Sciatic nerve (tissue), 2 donors: ENCODE results near the gene SCP2D1. TPM values are rescaled to one million over a fixed set of nuclear protein-coding genes. Genes with fewer than 3 reads are reported as not detected.
"Not testable (repeated sequence)": the region's sequence is repeated elsewhere in the genome, so short reads cannot be mapped to it uniquely, and the experiment has no call there.

ENCODE experiments used
- ATAC-seq: fragments of 200-7000 bp; cut with Tn5 transposase; one replicate; pipeline ENCODE4 v1.9.1; 2020; ENCODE audit warnings: mild to moderate bottlenecking, moderate library complexity
- DNase-seq: peaks from one replicate; pipeline ENCODE4 v3.0.0-alpha.2; 2020; ENCODE audit warnings: low spot score
- intact Hi-C: fragments of 100-400 bp; cut with DNase I; formaldehyde crosslinking; loops from one replicate; pipeline ENCODE4 v1.14.2; 2022
- total RNA-seq: library from RNA; stranded (reverse); fragmentation: NEBNext Ultra II Directional; extraction: Animal tissue kit (Norgen Biotek cat#: 25700); gene quantifications from one replicate; pipeline ENCODE4 v1.2.1, GENCODE V29; 2021
- donor health status: DM: no; HTN: no; CAD: no.
- donor health status: DM: no; HTN: no; CAD: no.

SCP2D1 gene
- total RNA-seq: not detected

DNA sequence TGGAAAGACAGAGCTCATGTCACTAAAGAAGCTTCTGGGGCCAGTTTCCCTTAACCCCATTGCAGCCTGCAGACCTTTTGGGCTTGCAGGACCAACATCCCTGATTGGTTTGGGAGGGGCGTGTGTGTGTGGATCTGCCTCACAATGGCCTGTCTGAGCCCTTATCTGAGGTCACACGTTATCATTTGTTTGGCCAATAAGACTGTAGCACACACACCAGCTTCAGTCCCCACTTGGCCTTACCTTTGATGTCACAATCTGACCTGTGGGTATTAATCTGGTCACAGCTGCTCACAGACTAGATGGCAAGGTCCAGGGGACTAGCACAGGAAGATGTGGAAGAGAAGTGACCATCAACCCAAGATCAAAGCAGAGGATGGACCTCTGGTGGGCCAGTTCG, at the start of gene SCP2D1:
Gene SCP2D1 (plus strand): TSS at position 301 of the 400 bp plus-strand sequence. CDS start 33 bp downstream, at position 334.
- ATAC-seq (no peak), DNase-seq (no peak)
- intact Hi-C loops: no loop called here

DNA sequence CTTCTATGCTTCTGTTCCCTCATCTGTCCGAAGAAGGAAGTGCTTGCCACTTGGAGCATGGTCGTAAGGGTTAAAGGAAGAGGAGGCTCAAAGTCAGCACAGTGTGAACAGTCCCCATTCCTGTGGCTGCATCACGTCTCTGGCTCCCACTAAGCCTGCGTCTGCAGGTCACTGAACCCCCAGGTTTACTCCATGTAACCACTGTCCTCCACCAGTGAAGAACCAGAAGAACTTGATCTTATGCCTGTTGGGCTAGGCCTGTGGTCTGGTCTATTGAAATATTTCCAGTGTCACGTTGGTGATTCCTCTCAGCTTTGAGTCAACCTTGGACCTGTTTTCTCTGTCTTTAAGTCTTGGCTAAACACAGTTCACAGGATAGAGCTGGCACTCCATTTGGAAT, 45.9 kb upstream of the SCP2D1 start:
- ATAC-seq: no peak
- intact Hi-C loops: no loop called here
- no peak for DNase-seq

DNA sequence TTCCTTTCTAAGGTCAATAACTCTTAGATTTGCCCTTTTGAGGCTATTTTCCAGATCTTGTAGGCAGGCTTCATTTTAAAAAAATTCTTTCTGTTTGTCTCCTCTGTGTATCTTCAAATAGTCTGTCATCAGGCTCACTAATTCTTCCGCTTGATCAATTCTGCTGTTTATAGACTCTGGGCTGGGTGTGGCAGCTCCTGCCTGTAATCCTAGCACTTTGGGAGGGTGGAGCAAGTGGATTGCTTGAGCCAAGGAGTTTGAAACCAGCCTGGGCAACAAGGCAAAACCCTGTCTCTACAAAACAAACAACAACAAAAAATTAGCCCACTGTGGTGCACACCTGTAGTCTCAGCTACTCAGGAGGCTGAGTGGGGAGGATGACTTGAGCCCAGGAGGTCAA, 40.0 kb upstream of the SCP2D1 start:
- DNase-seq: no peak
- intact Hi-C loops: loop anchor here (5.0 kb wide), 1 partner anchor 61 kb away; no protein-coding TSS in a partner anchor
- no peak for ATAC-seq

DNA sequence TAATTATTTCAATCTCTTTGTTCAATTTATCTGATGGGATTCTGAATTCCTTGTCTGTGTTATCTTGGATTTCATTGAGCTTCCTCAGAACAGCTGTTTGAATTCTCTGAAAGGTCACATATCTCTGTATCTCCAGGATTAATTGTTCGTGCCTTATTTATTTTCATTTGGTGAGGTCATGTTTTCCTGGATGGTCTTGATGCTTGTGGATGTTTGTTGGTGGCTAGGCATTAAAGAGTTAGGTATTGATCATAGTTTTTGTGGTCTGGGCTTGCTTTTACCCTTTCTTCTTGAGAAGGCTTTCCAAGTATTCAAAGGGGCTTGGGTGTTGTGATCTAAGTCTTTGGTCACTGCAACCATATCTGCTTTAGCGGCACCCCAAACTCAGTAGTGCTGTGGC, 39.4 kb upstream of the SCP2D1 start:
- DNase-seq: no peak
- no peak for ATAC-seq
- intact Hi-C loops: loop anchor here (5.0 kb wide), 1 partner anchor 62 kb away; no protein-coding TSS in a partner anchor

DNA sequence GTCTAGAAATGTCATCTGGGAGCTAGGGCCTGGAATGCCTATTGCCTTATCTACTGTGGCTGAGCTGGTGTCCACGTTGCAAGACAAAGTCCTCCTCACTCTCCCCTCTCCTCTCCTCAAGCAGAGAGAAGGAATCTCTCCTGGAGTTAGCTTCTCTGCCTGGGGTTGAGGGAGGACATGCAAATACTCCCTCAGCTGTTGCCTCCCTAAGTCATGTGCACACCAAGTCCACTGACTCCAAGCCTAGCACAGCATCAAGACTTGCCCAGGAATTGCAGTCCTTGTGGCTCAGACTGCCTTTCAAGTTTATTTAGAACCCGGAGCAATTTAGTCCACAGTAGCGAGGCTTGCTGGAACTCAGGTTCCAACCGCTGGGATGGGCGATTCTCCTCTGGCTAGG, 38.0 kb upstream of the SCP2D1 start:
- no peak for DNase-seq
- intact Hi-C loops: no loop called here
- no peak for ATAC-seq

DNA sequence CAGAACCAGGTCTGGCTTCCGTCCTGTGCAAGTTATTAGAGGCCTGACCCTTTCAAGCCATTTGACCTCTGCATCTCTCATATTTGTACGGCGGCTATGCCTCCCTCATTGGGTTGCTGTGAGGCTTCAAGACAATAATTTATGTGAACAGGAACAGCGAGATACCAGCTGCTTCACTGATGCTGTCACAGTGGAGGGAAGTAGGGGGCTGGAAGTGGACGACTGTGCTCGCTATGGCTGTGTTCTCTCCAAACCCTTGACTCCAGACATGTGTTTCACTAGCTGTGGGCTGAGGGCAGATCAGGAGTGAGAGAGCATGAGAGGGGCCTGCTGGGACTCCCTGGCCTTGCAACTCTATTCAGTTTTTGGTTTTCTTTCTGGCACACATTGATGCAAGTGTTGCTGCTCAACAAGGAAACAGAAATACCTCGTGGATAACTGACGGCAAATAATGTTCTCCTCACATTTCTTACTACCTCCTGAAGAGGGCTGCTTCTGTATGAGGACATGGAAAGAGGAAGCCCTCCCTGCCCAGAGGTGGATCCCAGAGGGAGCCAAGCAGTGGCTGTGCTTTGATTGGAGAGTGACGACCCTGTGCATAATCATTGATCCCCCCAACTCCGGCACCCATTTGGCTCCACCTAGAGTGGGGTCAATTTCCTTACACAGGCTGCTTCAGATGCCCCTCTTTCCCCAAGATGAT, 34.7 kb upstream of the SCP2D1 start:
- ATAC-seq: no peak
- no peak for DNase-seq
- intact Hi-C loops: no loop called here

DNA sequence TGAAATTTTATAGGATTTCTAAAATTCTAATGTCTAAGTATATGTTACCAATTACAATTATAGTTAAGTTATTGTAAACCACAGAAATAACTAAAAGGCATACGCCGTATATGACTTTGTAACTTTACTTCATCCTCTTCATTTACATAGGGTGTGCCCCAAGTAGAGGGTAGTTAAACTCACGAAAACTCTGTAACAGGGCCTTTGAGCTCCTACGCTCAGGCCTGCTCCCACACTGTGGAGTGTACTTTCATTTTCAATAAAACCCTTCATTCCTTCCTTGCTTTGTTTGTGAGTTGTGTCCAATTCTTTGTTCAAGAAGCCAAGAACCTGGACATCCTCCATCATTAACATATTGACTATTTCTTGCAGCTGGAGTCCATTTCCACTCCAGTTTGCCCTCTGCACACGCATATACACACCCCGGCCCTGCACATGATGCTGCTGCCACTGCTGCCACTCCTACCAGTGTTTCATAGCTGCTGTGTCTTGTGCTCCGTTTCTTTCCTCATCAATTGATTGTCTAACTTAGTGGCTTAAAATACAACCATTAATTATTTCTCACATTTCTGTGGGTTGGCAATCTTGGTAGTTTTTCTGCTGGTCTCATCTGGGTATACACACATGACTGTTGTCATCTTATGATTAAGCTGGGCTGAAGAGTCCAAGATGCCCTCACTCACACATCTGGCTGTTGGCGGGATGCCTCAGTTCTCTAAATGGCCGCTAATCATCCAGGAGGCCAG, 33.0 kb upstream of the SCP2D1 start:
- no peak for ATAC-seq
- intact Hi-C loops: no loop called here
- DNase-seq: no peak

DNA sequence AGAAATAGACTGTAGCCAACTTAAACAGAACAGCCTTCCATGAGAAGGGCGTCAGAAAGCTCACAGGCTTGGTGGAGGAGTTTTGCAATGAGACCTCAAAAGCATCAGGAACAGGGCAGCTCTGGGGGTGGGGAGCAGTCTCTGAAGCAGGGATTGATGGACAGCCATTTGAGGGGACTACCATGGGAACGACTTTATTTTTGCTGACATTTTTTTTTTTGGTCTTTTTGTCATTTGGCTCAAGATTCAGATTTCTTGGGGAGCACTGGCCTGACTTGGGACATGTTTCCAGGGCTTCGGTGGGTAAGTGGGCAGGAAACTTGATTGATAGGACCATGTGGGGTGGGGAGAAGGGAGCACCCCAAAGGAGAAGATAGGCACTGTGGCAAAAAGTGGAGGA, 32.1 kb upstream of the SCP2D1 start:
- intact Hi-C loops: no loop called here
- no peak for ATAC-seq

DNA sequence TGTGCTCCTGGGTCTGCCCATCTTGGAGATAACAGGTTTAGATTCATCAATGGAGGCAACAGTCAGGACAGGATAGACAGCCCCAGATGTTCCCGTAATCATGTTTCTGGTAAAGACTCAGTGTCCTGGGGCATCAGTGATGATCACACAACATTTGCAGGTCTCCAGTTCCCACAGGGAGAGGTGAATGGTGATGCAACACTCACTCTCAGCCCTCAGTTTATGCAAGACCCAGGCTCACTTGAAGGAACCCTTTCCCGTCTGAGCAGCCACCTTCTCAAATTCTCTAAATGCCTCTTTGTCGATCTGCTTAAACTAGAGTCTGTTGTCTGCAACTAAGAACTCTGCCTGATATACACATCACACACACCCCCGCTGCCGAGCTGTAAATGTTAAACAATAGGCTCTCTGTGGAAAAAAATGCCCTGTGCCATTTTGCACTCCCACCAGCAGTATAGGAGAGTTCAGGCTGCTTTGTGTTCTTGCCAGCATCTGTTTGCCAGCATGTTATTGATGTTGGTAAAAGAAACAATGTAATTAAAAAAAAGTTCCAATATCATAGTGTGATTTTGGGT, 30.1 kb upstream of the SCP2D1 start:
- intact Hi-C loops: no loop called here
- ATAC-seq (peak; percentile 80), DNase-seq (no peak)

More for the DNA sequence above, 32.1 kb upstream of the SCP2D1 start:
- no peak for DNase-seq

DNA sequence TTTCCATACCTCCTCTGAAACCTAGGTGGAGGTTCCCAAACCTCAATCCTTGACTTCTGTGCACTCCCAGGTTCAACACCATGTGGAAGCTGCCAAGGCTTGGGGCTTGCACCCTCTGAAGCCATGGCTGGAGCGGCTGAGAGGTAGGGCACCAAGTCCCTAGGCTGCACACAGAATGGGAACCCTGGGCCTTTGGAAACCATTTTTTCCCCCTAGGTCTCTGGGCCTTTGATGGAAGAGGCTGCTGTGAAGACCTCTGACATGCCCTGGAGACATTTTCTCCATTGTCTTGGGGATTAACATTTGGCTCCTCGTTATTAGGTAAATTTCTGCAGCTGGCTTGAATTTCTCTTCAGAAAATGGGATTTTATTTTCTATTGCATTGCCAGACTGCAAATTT, 26.5 kb upstream of the SCP2D1 start:
- intact Hi-C loops, DNase-seq, ATAC-seq: not testable (repeated sequence)

DNA sequence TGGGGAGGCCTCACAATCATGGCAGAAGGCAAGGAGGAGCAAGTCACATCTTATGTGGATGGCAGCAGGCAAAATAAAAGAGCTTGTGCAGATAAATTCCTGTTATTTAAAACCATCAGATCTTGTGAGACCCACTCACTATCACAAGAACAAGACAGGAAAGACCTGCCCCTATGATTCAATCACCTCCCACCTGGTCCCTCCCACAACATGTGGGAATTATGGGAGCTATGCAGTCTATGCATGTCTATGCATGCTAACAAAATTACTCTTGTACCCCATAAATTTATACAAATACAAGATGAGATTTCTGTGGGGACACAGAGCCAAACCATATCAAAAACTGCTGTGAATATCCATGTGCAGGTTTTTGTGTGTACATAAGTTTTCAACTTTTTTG, 25.6 kb upstream of the SCP2D1 start:
- intact Hi-C loops: no loop called here
- no peak for DNase-seq
- no peak for ATAC-seq

DNA sequence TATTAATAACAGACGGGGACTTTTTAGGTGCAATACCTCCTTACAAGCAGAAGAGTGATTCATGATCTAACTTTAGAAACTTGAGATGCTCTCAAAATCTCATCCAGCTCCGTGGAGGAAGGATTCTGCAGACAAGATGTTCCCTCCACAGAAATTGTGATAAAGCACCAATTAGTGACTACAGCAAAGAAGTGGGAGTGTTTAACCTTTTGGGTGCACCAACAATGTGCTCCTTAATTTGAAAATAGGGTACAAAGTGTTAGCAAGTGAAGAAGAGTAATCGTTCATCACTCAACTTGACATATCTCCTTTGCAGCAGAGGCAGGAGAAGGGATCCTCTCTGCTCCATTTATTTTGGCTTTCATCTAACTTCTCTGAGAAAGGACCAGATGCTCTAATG, 22.8 kb upstream of the SCP2D1 start:
- no peak for ATAC-seq
- no peak for DNase-seq
- intact Hi-C loops: no loop called here

DNA sequence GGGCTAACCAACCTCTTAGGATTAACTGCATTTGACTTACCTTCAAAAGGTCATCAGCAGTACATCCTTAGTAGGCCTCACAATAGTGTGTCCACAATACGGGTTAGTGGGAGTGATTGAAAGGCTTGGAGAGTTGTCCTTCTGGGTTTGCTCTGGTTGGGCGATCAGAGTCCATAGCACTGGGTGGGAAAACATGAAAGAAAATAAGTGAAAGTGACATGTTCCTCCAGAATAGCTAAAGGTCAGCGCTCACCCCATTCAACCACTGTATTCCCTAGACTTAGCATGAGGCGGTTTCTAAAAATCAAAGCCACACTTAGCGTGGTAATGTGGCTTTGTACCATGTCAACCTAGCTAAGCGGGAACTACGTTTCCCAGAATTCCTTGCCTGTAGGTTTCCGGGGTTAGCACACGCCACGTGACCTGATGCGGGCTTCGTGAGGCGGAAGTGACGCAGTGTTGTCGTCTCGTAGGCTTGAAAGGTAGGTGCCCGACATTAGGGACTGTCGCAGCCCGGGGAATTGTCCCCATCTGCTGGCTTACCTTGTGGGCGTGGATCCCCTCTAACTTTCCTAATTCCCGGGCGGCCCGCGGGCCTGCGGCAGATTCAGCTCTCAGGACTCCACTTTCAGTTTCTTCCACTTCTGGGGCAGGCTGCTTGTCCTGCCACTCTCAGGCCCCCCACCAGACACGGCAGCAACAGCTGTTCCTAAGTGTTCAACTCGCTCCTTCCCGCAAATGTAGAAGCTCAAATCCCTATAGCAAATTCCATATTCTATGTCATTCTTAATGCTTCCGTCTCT, 19.8 kb upstream of the SCP2D1 start:
- intact Hi-C loops: no loop called here
- peak; percentile 99 for ATAC-seq
- DNase-seq: peak; percentile 92

DNA sequence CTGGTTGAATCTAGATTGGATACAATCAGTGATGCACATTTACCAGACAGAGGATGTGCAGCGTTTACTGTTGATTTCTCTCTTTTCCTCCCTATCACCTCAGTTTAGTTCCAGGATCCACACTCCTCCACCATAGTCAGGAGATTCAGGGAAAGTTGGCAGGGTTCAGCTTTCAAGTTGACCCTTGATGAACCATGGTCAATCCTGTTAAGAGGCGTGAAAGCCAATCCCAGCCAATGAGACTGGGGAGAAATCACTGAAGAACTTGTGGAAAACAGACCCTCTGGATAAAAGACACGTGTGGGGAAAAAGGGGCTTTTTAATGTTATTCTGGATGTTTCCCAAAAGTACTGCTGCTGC, 19.2 kb upstream of the SCP2D1 start:
- no peak for DNase-seq
- ATAC-seq: peak; percentile 50
- intact Hi-C loops: no loop called here

DNA sequence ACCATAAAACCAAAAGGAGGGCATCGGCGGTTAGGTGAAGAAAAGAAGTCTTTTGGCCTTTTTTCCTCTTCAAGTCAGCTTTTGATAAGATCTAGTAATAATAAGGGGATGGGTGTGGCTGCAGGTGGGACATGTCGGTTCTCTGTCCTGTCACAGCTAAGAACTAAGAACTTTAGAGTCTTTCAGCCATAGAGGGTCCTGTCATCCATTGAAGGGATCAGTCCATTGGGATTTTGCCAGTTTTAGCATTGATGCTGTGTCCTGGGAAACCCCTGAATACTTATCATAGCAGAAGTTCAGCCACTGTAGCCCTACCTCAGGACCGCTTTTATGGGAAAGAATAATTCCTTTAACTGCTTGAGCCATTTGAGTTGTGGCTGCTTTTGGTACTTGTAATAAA, 18.2 kb upstream of the SCP2D1 start:
- ATAC-seq: no peak
- DNase-seq: no peak
- intact Hi-C loops: no loop called here

DNA sequence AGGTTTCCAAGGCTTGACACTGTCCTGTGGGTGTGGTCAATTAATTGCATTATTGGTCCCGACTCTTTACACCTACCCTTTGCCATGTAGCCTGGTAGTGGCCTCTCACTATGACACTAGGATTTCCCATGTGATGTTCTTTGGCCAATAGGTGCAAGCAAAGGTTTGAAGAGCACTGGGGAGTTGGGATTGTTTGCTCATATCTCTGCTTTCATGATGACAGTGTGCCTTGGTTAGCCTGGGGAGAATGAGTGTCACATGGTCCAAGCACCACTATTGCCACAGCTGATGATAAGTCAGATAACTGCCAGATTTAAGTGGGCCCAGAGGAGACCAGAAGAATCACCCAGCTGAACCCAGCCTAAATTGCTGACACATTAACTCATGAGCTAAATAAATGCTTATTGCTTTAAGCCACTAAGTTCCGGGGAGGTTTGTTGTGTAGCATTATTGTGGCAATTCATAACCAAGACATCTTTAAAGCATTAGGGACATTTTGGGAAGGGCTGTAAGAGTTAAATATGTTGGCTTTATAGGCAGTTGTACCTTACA, 17.2 kb upstream of the SCP2D1 start:
- intact Hi-C loops: no loop called here

DNA sequence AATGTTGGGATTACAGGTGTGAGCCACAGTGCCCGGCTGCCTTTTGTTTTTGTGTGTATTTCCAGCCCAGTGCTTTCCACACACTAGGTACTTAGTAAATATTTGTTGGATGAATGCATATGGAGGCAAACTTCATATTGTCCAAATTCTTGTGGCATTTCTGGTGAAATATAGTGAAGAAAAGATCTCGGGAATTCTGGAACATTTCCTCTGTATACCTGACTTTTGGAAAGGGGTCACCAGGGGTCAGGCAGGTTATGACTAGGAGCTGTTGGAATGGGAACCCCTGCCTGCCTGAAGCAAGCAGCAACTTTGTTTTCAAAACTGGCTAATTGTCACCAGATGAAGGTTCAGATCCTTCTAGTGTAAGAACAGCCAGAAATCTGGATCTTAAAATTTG, 12.1 kb upstream of the SCP2D1 start:
- DNase-seq (no peak), ATAC-seq (no peak)
- intact Hi-C loops: no loop called here

More for the DNA sequence above, 17.2 kb upstream of the SCP2D1 start:
- no peak for ATAC-seq
- DNase-seq: no peak

DNA sequence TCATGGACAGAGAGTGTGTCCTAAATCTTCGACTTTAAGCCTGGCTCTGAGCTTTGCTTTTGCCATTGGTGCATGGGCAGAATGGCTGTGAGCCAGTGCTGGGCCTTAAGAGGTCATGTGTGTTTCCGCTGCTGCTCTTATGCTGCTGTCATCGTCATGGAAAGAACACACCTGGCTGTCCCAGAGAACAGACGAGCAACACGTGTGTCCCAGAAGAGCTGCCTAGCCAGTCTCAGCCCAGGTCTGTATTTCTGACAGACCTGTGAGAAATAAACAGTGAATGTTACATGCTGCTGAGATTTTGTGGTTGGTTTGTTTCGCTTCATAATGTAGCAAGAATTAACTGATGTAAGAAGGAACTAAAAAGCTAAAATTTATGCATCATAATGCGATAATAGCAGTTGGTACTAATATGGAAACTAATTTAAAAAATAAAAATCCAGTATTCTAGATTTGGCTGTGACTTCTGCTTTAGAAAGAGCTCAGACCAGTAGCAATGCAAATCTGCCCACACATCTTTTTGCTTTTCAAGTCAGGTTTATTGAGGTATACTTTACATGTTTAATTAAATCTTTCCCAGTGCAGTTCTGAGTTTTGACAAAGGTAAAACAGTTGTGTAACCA, 11.5 kb upstream of the SCP2D1 start:
- no peak for DNase-seq
- ATAC-seq: no peak
- intact Hi-C loops: no loop called here

DNA sequence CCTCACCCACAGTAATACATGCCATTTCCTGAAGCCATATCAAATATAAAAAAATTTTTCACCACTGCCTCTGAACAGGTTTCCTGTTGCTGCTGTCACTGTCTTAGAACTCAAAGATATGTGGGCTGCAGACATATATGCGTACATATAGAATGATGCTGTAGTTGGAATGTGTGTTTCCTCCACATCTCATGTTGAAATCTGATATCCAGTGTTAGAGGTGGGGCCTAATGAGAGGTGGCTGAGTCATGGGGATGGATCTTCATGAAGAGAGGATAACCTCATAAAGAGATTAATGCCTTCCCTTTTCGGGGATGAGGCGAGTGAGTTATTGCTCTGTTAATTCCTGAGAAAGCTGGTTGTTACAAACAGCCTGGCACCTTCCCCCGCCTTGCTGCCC, 7.7 kb upstream of the SCP2D1 start:
- intact Hi-C loops: no loop called here
- ATAC-seq (no peak), DNase-seq (no peak)
